CD4-positive, alpha-beta T cell (primary cell): Measurements from ENCODE around the gene OR5C1. TPM values are rescaled to one million over a fixed set of nuclear protein-coding genes. Genes with fewer than 3 reads are reported as not detected.

Experiments
- ATAC-seq: fragments of 200-7000 bp; cut with Tn5 transposase; one replicate; pipeline ENCODE4 v1.10.0; 2022; ENCODE audit warnings: mild to moderate bottlenecking; ENCODE audit not compliant: poor library complexity
- CTCF ChIA-PET: fragments of 350-600 bp; sonication (Branson Sonifier 250); formaldehyde crosslinking; loops from one replicate; lab custom pipeline; 2021; ENCODE audit warnings: antibody characterized with exemption, inconsistent platforms; lab: Charles Lee
- POLR2A ChIA-PET: fragments of 350-600 bp; sonication (Branson Sonifier 250); formaldehyde crosslinking; loops from one replicate; lab custom pipeline; 2021; ENCODE audit warnings: antibody characterized with exemption, inconsistent platforms; lab: Charles Lee
- DNase-seq, 14 experiments: peaks; one replicate each; pipeline ENCODE4 v3.0.0-alpha.2; 2013 to 2020; ENCODE audit warnings: mixed read lengths in 2 of 14
- H3K27ac ChIP-seq, 2 donors: one replicate each; pipeline versions ENCODE4 v1.5.1 to v1.7.0; 2013; ENCODE audit warnings: low read length in 2 of 2, low read depth in 1 of 2, mild to moderate bottlenecking in 1 of 2
- H3K27me3 ChIP-seq, 2 experiments: 1 replicate in 1 of 2; 2 replicates in 1 of 2; pipeline versions ENCODE4 v1.6.1 to v1.7.0; 2013; ENCODE audit warnings: low read length in 2 of 2, control low read depth in 1 of 2, mild to moderate bottlenecking in 1 of 2, moderate library complexity in 1 of 2; ENCODE audit not compliant: insufficient read depth in 2 of 2, control insufficient read depth in 1 of 2
- H3K36me3 ChIP-seq: one replicate; pipeline ENCODE4 v1.6.1; 2013; ENCODE audit warnings: low read length, control low read depth; ENCODE audit not compliant: insufficient read depth
- H3K4me1 ChIP-seq: one replicate; pipeline ENCODE4 v1.6.1; 2013; ENCODE audit warnings: low read length, control low read depth; ENCODE audit not compliant: insufficient read depth
- H3K4me3 ChIP-seq: one replicate; pipeline ENCODE4 v1.5.1; 2013; ENCODE audit warnings: mild to moderate bottlenecking, low read length, moderate library complexity
- H3K9me3 ChIP-seq, 2 experiments: 1 replicate in 1 of 2; 2 replicates in 1 of 2; pipeline versions ENCODE4 v1.6.1 to v1.7.0; 2013; ENCODE audit warnings: low read length in 2 of 2, mild to moderate bottlenecking in 2 of 2, control low read depth in 1 of 2, moderate library complexity in 1 of 2; ENCODE audit not compliant: control insufficient read depth in 1 of 2, insufficient read depth in 1 of 2
- H3K27ac Mint-ChIP-seq: one replicate; pipeline ENCODE4 v1.8.0; 2020; ENCODE audit warnings: mixed read lengths
- H3K27me3 Mint-ChIP-seq: one replicate; pipeline ENCODE4 v1.8.0; 2021; ENCODE audit warnings: mixed read lengths
- H3K36me3 Mint-ChIP-seq: one replicate; pipeline ENCODE4 v1.8.0; 2021; ENCODE audit warnings: low read depth, mixed read lengths
- H3K4me1 Mint-ChIP-seq: one replicate; pipeline ENCODE4 v1.8.0; 2021; ENCODE audit warnings: low read depth, mixed read lengths
- H3K4me3 Mint-ChIP-seq: one replicate; pipeline ENCODE4 v1.8.0; 2020; ENCODE audit warnings: mild to moderate bottlenecking, mixed read lengths
- H3K9me3 Mint-ChIP-seq: one replicate; pipeline ENCODE4 v1.8.0; 2020; ENCODE audit warnings: mixed read lengths
- intact Hi-C, 2 experiments: fragments of 100-400 bp; cut with DNase I in 1 of 2; cut with micrococcal nuclease in 1 of 2; formaldehyde crosslinking; loops; one replicate each; pipeline versions ENCODE4 v1.15.1 to v1.9.0; 2023 to 2025; cut with DNase I, micrococcal nuclease
- polyA plus RNA-seq, 2 donors: library from polyadenylated mRNA; unstranded; fragments of 120-200 nt; gene quantifications; one replicate each; pipeline ENCODE4 v1.2.1, GENCODE V29; 2013
- total RNA-seq, 174 experiments: library from RNA in 2 of 174; stranded (reverse) in 2 of 174; gene quantifications; one replicate each; pipeline ENCODE4 v1.2.3 and lab custom pipeline; 2021 to 2026
- TF ChIP-seq, protein P1 (sequence below): fragments of 200-600 bp; IDR thresholded peaks from one replicate; pipeline ENCODE4 v1.8.0; 2022; ENCODE audit warnings: antibody characterized with exemption, mild to moderate bottlenecking

The OR5C1 gene
- total RNA-seq (not detected), total RNA-seq (lab: John Stamatoyannopoulos, UW) (0 to 0.05 (median 0) reads per million in 172 experiments)
- polyA plus RNA-seq (2013, experiment 1 of 2): not detected
- polyA plus RNA-seq (2013, experiment 2 of 2): 0.08 TPM

DNA sequence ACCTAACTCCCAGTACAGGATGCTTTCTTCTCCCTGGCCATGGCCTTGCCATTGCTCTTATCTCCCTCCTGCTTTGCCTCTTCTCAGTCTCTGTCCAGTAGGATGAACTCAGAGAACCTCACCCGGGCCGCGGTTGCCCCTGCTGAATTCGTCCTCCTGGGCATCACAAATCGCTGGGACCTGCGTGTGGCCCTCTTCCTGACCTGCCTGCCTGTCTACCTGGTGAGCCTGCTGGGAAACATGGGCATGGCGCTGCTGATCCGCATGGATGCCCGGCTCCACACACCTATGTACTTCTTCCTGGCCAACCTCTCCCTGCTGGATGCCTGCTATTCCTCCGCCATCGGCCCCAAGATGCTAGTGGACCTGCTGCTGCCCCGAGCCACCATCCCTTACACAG is at the start of gene OR5C1:
OR5C1 (plus strand) TSS at position 103 of the 400 bp plus-strand sequence; CDS start at position 103, 0 bp downstream.
- CTCF ChIA-PET: no interaction called here
- TF ChIP-seq, protein P1, sequence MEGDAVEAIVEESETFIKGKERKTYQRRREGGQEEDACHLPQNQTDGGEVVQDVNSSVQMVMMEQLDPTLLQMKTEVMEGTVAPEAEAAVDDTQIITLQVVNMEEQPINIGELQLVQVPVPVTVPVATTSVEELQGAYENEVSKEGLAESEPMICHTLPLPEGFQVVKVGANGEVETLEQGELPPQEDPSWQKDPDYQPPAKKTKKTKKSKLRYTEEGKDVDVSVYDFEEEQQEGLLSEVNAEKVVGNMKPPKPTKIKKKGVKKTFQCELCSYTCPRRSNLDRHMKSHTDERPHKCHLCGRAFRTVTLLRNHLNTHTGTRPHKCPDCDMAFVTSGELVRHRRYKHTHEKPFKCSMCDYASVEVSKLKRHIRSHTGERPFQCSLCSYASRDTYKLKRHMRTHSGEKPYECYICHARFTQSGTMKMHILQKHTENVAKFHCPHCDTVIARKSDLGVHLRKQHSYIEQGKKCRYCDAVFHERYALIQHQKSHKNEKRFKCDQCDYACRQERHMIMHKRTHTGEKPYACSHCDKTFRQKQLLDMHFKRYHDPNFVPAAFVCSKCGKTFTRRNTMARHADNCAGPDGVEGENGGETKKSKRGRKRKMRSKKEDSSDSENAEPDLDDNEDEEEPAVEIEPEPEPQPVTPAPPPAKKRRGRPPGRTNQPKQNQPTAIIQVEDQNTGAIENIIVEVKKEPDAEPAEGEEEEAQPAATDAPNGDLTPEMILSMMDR: no peak
- no peaks in the 10 kb centered on the region for H3K36me3 ChIP-seq
- Mint-ChIP-seq H3K27me3 (no peaks in the 10 kb centered on the region), H3K4me1 (no peaks in the 10 kb centered on the region), H3K36me3 (no peaks in the 10 kb centered on the region), H3K9me3 (no peaks in the 10 kb centered on the region), H3K4me3 (no peak within 1 kb of the TSS), H3K27ac (no peak within 1 kb of the TSS)
- no peak within 1 kb of the TSS for H3K27ac ChIP-seq
- POLR2A ChIA-PET: no interaction called here
- H3K4me1 ChIP-seq: no peaks in the 10 kb centered on the region
- no peak within 1 kb of the TSS for H3K4me3 ChIP-seq
- intact Hi-C loops: no loop called here
- no peaks in the 10 kb centered on the region for H3K9me3 ChIP-seq
- H3K27me3 ChIP-seq: no peaks in the 10 kb centered on the region
- DNase-seq: no peak
- ATAC-seq: no peak

DNA sequence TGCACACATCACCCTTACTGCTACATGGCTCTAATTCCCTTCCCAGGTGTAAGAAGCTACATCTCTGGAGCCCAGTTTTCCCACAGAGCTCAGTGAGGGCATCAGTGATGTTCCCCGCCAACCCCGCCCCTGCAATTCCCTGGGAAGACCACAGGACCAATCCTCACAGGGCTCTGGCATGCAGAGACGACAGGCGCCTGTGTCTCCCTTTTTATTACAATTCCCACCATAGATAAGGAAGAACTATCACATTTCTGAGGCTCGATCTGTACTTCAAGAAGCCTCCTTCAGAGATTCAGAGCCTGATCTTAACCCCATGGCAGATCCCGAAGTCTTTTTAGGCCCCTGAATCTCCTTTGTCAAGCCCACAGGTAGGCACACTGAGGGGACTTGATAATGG is 46.7 kb upstream of the OR5C1 start, which contains the start of gene OR1L6:
OR1L6 (plus strand) TSS at position 301 of the 400 bp plus-strand sequence. CDS start 7,545 bp downstream, outside the sequence.
- POLR2A ChIA-PET: no interaction called here
- Mint-ChIP-seq H3K4me3 (no peak within 1 kb of the TSS), H3K36me3 (no peaks in the 10 kb centered on the region), H3K27ac (no peak within 1 kb of the TSS), H3K27me3 (no peaks in the 10 kb centered on the region), H3K4me1 (no peaks in the 10 kb centered on the region), H3K9me3 (no peaks in the 10 kb centered on the region)
- H3K4me3 ChIP-seq: no peak within 1 kb of the TSS
- ATAC-seq (no peak), DNase-seq (no peak)
- H3K4me1 ChIP-seq: no peaks in the 10 kb centered on the region
- TF ChIP-seq, protein P1: no peak
- CTCF ChIA-PET: no interaction called here
- H3K27me3 ChIP-seq: no peaks in the 10 kb centered on the region
- no peak within 1 kb of the TSS for H3K27ac ChIP-seq
- H3K9me3 ChIP-seq: peaks cover 0 to 2% of the 10 kb centered on the region in 2 experiments
- intact Hi-C loops: no loop called here
- H3K36me3 ChIP-seq: no peaks in the 10 kb centered on the region

DNA sequence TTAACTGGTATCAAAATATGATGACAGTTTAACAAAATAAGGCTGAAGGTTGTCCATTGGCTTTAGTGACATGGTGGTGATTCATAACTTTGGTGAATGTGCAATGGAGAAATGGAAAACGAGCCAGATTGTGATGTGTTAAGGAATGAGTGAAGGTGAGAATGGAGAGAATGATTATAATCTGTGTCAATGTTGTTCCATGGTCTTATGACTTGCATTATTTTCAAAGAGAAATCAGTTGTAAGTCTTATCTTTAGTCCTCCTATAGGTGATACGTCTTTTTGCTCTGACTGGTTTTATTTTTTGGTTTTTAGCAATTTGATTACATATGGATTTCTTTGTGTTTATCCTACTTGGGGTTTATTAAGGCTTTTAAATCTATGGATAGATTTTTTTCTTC is 33.9 kb upstream of the OR5C1 start:
- Histone ChIP-seq H3K4me3 (no peak overlapping the region), H3K27ac (no peak overlapping the region), H3K9me3 (peaks cover 6 to 10% of the 10 kb centered on the region in 2 experiments), H3K4me1 (no peaks in the 10 kb centered on the region), H3K27me3 (no peaks in the 10 kb centered on the region), H3K36me3 (no peaks in the 10 kb centered on the region)
- H3K27me3 Mint-ChIP-seq: peaks cover 6% of the 10 kb centered on the region
- POLR2A ChIA-PET: no interaction called here
- no peak for DNase-seq
- ATAC-seq: no peak
- no peak overlapping the region for H3K27ac Mint-ChIP-seq
- H3K36me3 Mint-ChIP-seq: peaks cover 20% of the 10 kb centered on the region
- H3K4me1 Mint-ChIP-seq: no peaks in the 10 kb centered on the region
- TF ChIP-seq, protein P1: no peak
- CTCF ChIA-PET: no interaction called here
- intact Hi-C loops: no loop called here
- peaks cover 26% of the 10 kb centered on the region for H3K9me3 Mint-ChIP-seq
- no peak overlapping the region for H3K4me3 Mint-ChIP-seq
